ENCODE results near the gene CCL7. TPM values are rescaled to one million over a fixed set of nuclear protein-coding genes. Genes with fewer than 3 reads are reported as not detected.

The CCL7 gene
- total and polyA plus RNA-seq, 9 of the 15 experiments (the other 6 are each of a cell fraction or from before 2014, with no cell fraction given) = not detected

DNA sequence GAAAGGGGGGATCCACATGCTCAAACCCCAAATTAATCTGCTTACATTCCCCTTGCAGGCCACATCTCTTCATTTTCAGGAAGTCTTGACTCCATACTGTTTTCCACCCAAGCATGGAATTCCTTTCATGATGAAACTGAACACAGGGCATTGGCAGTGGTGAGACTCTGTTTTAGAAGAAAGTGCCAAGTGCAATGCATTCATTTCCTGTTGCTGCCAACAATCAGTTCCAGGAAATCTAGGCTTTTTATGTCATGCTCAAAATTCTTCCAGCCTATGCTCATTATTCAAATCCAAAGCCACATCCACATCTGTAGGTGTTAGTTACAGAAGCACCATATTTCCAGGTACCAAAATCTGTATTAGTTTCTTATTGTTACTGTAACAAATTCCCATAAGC is 10.9 kb upstream of the CCL7 start:
- no peaks in the 10 kb centered on the region; a peak in 1 of 5 replicates for H3K27me3 ChIP-seq (ENCODE audit: control insufficient read depth in 2 of 2, insufficient read depth in 2 of 2, low read length in 2 of 2)
- FAIRE-seq (no peak), ATAC-seq (no peak), DNase-seq (ENCODE audit: extremely low read depth in 1 of 4, low spot score in 3 of 4) (no peak)
- H3K4me1 ChIP-seq (replicated peaks in 1 of 2; ENCODE audit: control insufficient read depth in 2 of 2, insufficient read depth in 2 of 2, low read length in 2 of 2) = peaks cover 0 to 8% of the 10 kb centered on the region in 2 experiments; a peak in 3 of 5 replicates
- BruUV-seq (replicated peaks) = no TSS peak
- no peaks in the 10 kb centered on the region for H3K9me3 ChIP-seq (replicated peaks; ENCODE audit: control insufficient read depth, insufficient read depth, low read depth, low read length)
- in situ Hi-C loops (cut with MboI) = no loop called here
- no peak overlapping the region for H3K27ac ChIP-seq (ENCODE audit: extremely low read depth, low read depth, low read length)
- no peak overlapping the region for H3K9ac ChIP-seq (ENCODE audit: insufficient read depth in 1 of 2, low read depth in 2 of 2, low read length in 2 of 2)
- POLR2A ChIA-PET = no interaction called here
- no peak overlapping the region for H3K4me2 ChIP-seq (ENCODE audit: insufficient read depth, low read length)
- CTCF ChIA-PET (ENCODE audit: low intra/inter-chr PET ratio) = no interaction called here
- no peaks in the 10 kb centered on the region for H3K79me2 ChIP-seq (ENCODE audit: control insufficient read depth, insufficient read depth, low read length)
- TF ChIP-seq TFE3 (CRISPR knock-in tag; IDR thresholded peaks at IDR 0.05) = no peak
- TF ChIP-seq ETV1 (tag; conservative IDR thresholded peaks at IDR 0.05; ENCODE audit: low read depth) = no peak
- TF ChIP-seq ZNF217 (CRISPR knock-in tag; IDR thresholded peaks at IDR 0.05) = no peak
- no peak for TF ChIP-seq ZNF696 (CRISPR knock-in tag; conservative IDR thresholded peaks at IDR 0.05)
- no peak for TF ChIP-seq ZNF3 (CRISPR knock-in tag; IDR thresholded peaks at IDR 0.05)
- TF ChIP-seq, protein P1, sequence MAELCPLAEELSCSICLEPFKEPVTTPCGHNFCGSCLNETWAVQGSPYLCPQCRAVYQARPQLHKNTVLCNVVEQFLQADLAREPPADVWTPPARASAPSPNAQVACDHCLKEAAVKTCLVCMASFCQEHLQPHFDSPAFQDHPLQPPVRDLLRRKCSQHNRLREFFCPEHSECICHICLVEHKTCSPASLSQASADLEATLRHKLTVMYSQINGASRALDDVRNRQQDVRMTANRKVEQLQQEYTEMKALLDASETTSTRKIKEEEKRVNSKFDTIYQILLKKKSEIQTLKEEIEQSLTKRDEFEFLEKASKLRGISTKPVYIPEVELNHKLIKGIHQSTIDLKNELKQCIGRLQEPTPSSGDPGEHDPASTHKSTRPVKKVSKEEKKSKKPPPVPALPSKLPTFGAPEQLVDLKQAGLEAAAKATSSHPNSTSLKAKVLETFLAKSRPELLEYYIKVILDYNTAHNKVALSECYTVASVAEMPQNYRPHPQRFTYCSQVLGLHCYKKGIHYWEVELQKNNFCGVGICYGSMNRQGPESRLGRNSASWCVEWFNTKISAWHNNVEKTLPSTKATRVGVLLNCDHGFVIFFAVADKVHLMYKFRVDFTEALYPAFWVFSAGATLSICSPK (IDR thresholded peaks at IDR 0.05; ENCODE audit: borderline replicate concordance) = no peak
- TF ChIP-seq NFATC3 (IDR thresholded peaks at IDR 0.05) = no peak
- TF ChIP-seq SMAD2 (IDR thresholded peaks at IDR 0.05; ENCODE audit: low read depth, low read length) = no peak
- TF ChIP-seq BMI1 (IDR thresholded peaks at IDR 0.05; ENCODE audit: low read length) = no peak
- no peak for TF ChIP-seq TCF15 (CRISPR knock-in tag; IDR thresholded peaks at IDR 0.05)
- no peak for TF ChIP-seq ZNF584 (CRISPR knock-in tag; IDR thresholded peaks at IDR 0.05; ENCODE audit: low read depth)
- TF ChIP-seq MTA3 (IDR thresholded peaks at IDR 0.05; ENCODE audit: borderline replicate concordance) = no peak
- H4K20me1 ChIP-seq (replicated peaks; ENCODE audit: control insufficient read depth, insufficient read depth, low read length) = 0 out of 2 replicates have a peak, but pooled peaks cover 2% of the 10 kb centered on the region
- no peaks in the 10 kb centered on the region for H3K36me3 ChIP-seq (ENCODE audit: control insufficient read depth, insufficient read depth, low read length)
- intact Hi-C loops (cut with micrococcal nuclease) = no loop called here
- H2AFZ ChIP-seq (ENCODE audit: low read depth, low read length) = no peak overlapping the region
- H3K9me1 ChIP-seq (ENCODE audit: control insufficient read depth, insufficient read depth, low read length) = no peaks in the 10 kb centered on the region
- H3K4me3 ChIP-seq = no peak overlapping the region
